Sciatic nerve (tissue), 2 donors: ENCODE results near the gene PEPD. TPM values are rescaled to one million over a fixed set of nuclear protein-coding genes. Genes with fewer than 3 reads are reported as not detected.

Experiments used
- ATAC-seq: fragments of 200-7000 bp; cut with Tn5 transposase; one replicate; pipeline ENCODE4 v1.9.1; 2020; ENCODE audit warnings: mild to moderate bottlenecking, moderate library complexity
- DNase-seq: peaks from one replicate; pipeline ENCODE4 v3.0.0-alpha.2; 2020; ENCODE audit warnings: low spot score
- intact Hi-C: fragments of 100-400 bp; cut with DNase I; formaldehyde crosslinking; loops from one replicate; pipeline ENCODE4 v1.14.2; 2022
- total RNA-seq: library from RNA; stranded (reverse); fragmentation: NEBNext Ultra II Directional; extraction: Animal tissue kit (Norgen Biotek cat#: 25700); gene quantifications from one replicate; pipeline ENCODE4 v1.2.1, GENCODE V29; 2021
- donor health status: DM: no; HTN: no; CAD: no.
- donor health status: DM: no; HTN: no; CAD: no.

PEPD gene
- total RNA-seq, 1 donor from 2014 or later: 62.8 TPM

- intact Hi-C loops: loop anchor here (5.0 to 10.0 kb wide), 2 partner anchors 102 to 169 kb away; partner anchors contain the start of gene CEBPA
Measured at GRCh38 chr19:33406521-33407139, 115.0 kb downstream of the PEPD start.

GRCh38 chr19:33405553-33406461 lies 115.8 kb downstream of the PEPD start:
- DNase-seq: peak; percentile 60
- peak; percentile 27 for ATAC-seq
- intact Hi-C loops: loop anchor here (5.0 to 10.0 kb wide), 2 partner anchors 101 to 169 kb away; partner anchors contain the start of gene CEBPA

More at GRCh38 chr19:33406521-33407139, 115.0 kb downstream of the PEPD start:
- DNase-seq (peak; percentile 90), ATAC-seq (peak; percentile 79)

GRCh38 chr19:33405254-33405552 lies 116.4 kb downstream of the PEPD start:
- intact Hi-C loops: loop anchor here (5.0 to 10.0 kb wide), 2 partner anchors 100 to 168 kb away; partner anchors contain the start of gene CEBPA
- DNase-seq (no peak), ATAC-seq (peak; percentile 17)

GRCh38 chr19:33404506-33405253 lies 116.9 kb downstream of the PEPD start:
- ATAC-seq: peak; percentile 3
- intact Hi-C loops: loop anchor here (5.0 to 10.0 kb wide), 2 partner anchors 100 to 167 kb away; partner anchors contain the start of gene CEBPA
- peak; percentile 53 for DNase-seq

- peak; percentile 42 for DNase-seq
- intact Hi-C loops: loop anchor here (10.0 kb wide), 1 partner anchor 99 kb away; the partner anchor contains the start of gene CEBPA
- no peak for ATAC-seq
Measured at GRCh38 chr19:33403973-33404304, 117.7 kb downstream of the PEPD start.

- no peak for ATAC-seq
- intact Hi-C loops: loop anchor here (10.0 kb wide), 1 partner anchor 99 kb away; the partner anchor contains the start of gene CEBPA
- DNase-seq: peak; percentile 51
Measured at GRCh38 chr19:33403221-33403972, 118.2 kb downstream of the PEPD start.

- peak; percentile 52 for DNase-seq
- ATAC-seq: no peak
- intact Hi-C loops: loop anchor here (10.0 kb wide), 1 partner anchor 98 kb away; the partner anchor contains the start of gene CEBPA
Measured at GRCh38 chr19:33402421-33403220, 119.0 kb downstream of the PEPD start.

- no peak for ATAC-seq
- intact Hi-C loops: loop anchor here (10.0 kb wide), 1 partner anchor 97 kb away; the partner anchor contains the start of gene CEBPA
- DNase-seq: peak; percentile 55
Measured at GRCh38 chr19:33401683-33402420, 119.7 kb downstream of the PEPD start.

GRCh38 chr19:33400856-33401682 lies 120.5 kb downstream of the PEPD start:
- DNase-seq (peak; percentile 52), ATAC-seq (no peak)
- intact Hi-C loops: loop anchor here (10.0 kb wide), 1 partner anchor 96 kb away; the partner anchor contains the start of gene CEBPA

GRCh38 chr19:33399745-33400681 lies 121.6 kb downstream of the PEPD start:
- ATAC-seq: no peak
- intact Hi-C loops: loop anchor here (10.0 kb wide), 1 partner anchor 95 kb away; the partner anchor contains the start of gene CEBPA
- peak; percentile 51 for DNase-seq

GRCh38 chr19:33399081-33399744 lies 122.4 kb downstream of the PEPD start:
- intact Hi-C loops: no loop called here
- DNase-seq (peak; percentile 45), ATAC-seq (no peak)

- ATAC-seq: no peak
- DNase-seq: peak; percentile 37
- intact Hi-C loops: no loop called here
Measured at GRCh38 chr19:33398361-33399060, 123.1 kb downstream of the PEPD start.

- DNase-seq (peak; percentile 60), ATAC-seq (no peak)
- intact Hi-C loops: no loop called here
Measured at GRCh38 chr19:33397536-33398360, 123.8 kb downstream of the PEPD start.
